HG03521 (cell line): ENCODE measurements around the gene RCC2.

Experiments
- ATAC-seq: cut with Tn5 transposase; IDR thresholded peaks from one replicate; pipeline ENCODE4 v1.9.1; 2021; ENCODE audit warnings: mild to moderate bottlenecking, moderate library complexity; ENCODE audit not compliant: unreplicated experiment

RCC2 gene

DNA sequence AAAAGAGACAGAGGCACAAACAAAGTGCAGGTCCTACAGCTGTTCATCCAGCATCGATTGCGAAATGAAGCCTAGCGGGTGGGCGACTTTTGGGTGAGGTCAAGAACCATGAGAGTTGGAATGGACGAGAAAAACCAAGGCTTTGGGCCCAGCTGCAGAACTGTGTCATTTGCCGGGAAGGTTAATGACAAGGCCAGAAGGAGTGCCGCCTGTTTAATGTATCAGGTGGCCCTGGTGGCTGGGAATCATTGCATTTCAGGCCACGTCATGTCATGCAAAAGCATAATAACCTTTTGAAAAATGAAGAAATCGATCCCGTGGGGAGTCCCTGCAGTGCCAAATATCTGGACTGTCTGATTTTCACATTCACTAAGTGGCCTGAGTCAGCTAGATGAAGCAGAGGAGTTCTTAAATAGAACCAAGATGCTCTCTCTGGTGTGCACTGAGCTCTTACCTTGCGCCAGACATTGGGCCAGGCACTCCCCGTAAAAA, 8.1 kb upstream of the RCC2 start:
- ATAC-seq: no peak

DNA sequence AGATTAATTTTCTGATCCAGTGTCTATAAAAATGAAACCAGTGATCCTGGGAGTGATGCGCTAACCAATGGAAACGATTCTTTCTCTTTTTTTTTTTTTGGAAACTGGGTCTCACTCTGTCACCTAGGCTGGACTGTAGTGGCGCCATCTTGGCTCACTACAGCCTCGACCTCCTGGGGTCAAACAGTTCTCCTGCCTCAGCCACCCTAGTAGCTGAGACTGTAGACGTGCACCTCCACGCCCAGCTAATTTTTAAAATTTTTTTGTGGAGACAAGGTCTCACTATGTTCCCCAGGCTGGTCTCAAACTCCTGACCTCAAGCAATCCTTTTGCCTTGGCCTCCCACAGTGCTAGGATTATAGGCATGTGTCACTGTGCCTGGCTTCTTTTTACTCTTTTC, 3.4 kb upstream of the RCC2 start:
- no peak for ATAC-seq

DNA sequence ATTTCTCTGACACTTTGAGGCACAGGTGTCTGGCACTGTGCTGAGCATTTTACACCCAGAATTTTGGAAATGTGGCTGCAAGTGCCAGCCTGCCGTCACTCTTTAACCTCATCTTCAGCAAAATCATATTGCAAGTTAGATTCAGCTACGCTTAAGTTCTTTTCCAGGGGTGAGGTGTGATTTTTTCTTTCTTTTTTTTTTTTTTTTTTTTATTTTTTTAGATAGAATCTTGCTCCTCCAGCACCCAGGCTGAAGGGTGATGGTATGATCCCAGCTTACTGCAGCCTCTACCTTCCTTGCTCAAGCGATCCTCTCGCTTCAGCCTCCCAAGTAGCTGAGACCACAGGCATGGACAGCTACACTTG, 2.5 kb upstream of the RCC2 start:
- no peak for ATAC-seq

DNA sequence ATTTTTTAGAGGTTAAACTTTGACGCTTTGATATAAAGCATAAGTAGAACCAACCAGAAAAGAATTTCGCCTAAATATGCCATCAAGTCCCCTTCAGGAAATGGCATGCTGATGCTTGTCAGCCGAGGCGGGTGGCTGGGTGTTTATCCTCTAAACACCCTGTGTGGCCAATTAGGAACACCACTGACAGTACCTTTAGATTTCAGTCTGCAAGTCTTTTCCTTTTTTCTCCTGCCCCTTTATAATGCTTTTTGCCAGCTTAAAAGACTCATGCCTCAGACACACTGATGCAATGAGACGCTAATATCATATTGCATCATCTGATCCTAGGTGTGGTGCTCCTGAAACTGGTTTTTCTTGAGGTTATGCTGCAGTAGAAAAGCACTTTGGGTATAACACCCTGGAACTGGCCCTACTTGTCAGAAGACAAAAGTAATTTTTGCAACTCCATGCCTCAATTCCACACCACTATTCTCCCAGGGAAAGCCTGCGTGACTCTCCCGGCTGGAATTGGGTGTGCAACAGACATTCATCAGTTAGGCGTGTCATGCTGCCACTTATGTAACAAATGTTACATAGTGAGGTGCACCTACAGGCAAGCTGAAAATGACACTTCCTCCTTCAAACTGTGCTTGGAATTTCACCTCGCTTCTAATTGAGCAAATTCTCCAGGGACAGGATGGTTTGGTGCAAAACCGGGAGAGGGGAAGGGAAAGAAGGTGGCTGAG, 2.0 kb upstream of the RCC2 start:
- ATAC-seq: no peak

DNA sequence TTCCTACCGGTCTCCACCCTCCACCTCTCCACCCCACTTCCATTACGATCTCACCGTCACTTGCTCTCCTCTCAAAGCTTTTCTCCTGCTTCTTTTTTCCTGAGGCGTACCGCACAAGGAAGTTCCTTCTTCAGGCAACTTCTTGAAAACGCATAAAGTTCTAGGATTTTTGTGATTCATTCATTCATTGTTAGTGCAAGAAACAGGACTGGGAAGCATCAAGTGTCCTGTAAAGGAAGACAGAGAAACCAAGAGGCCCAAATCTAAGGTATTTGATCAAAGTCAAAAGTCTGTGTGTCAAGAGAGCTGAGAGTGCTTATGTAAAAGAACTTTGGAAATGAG, 1.3 kb upstream of the RCC2 start:
- ATAC-seq: no peak

DNA sequence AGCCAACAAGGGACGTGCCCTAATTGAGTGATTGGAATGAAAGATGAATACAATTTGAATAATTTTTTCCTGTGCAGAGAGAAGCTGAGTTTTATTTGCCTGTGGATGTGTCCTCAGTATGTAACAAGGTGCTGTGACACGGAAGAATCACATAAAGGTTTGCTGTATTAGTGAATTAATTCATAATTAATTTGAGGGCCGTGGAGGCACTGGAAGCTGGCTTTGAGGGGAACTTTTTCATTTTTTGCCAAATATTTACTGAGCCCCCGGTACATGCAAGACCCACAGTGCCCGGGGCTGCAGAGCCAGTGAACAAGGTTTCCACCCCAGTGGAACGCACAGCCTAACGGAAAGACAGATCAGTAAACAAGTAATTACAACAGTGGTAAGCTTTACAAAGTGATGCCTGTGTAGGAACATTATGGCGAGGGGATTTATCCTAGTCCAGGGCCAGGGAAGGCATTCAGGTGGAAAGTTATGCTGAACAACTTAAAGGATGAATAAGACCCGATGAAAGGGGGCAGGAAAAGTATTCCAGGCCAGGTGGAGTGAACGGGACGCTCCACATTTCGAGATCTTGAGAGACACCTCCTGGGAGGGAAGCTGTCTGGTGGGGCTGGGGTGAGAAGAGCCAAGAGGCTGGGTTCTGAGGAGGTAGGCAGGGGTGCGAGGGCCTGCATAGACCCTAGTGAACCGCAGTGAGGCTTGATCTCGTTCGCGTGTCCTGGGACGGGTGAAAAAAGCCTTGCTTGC, 773 bp upstream of the RCC2 start:
- no peak for ATAC-seq

DNA sequence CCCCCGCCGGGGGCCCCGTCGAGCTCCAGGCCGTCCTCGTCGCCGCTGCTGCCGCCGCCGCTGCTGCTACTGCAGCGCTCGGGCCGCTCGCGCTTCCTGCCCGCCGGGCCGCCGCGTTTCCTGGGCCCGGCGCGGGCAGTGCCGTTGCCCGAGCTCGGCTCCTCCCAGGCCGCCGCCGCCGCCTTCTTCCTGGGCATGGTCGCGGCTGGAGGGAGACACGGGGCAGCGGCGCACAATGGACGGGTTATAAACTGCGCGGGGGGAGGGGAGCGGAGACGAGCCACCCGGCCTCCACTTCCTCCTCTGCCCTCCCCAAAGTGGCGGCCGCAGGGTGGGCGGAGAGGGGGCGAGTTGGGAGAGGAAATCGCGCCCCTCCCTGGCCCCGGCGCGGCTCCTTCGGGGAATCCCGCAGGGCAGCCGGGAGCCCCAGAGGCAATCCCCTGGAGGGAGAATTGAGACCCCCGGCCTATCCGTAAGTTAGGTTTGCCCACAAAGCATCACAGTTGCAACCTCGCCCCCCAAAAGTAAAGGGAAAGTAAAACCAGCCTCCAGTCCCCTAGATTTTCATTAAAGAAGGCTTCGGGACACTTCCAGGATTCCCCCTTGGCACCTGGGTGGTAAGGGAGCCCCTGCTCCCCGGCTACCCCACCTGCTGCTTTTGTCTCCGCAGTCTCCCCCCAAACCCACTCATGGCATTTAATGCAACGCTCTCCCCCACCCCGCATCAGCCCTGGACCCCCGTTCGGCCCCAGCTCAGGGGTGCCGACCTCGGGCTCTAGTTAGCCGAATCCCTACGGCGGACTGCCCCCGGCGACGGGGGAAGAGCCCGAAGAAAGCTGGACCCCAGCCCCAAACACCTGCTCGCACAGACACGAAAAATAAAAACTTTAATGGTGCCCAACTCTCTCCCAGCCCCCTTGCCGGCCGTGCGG, 893 bp downstream of the RCC2 start:
- peak; percentile 36 for ATAC-seq

DNA sequence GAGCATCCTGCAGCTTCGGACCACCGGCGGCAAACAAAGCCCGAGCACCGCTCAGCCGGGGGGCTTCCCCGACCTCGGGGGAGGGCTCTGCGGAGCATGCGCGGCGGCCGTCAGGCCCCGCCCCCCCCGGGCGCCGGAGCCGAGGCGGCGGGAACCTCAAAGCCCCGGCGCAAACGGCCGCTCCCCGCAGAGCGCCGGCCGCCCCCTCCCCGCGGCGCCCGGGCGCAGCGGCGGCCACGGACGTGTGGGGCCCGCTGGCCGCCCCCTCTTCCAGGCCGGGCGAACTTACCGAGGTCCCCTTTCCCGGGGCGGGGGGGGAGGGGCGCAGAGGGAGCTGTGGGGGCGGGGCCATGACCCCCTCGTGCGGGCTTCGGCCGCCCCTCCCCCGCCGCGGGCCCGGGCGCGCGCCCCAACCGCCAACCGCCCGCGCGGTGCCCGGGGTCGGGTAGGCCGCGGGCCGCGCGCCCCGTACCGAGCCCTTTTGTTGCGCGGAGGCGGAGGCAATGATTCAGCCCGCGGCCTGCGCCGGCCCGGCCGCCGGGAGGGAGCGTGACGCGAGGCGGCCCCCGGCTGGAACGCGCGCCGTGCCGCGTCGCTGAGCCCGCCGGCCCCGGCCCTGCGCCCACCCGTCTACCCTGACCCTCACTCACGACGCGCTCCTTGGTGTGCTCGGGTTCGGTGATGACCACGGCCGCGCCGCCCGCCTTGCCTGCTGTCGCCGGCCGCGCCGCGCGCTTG, 1.7 kb downstream of the RCC2 start:
- ATAC-seq: peak; percentile 34

DNA sequence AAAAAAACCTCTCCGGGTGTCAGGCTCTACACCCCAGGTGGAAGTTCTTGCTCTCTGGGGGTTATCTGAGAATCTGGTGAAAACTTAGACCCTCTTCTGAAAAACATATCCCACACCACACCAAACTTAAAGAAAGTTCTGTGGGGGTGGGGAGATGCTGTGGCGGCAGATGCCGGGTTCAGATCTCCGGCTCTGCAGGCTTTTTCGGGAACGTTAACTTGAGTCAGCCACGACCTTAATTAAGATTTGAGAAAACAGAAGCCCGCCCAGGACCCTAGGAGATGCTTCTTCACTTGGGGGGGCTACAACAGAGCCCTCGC, 2.3 kb downstream of the RCC2 start:
- ATAC-seq: no peak

DNA sequence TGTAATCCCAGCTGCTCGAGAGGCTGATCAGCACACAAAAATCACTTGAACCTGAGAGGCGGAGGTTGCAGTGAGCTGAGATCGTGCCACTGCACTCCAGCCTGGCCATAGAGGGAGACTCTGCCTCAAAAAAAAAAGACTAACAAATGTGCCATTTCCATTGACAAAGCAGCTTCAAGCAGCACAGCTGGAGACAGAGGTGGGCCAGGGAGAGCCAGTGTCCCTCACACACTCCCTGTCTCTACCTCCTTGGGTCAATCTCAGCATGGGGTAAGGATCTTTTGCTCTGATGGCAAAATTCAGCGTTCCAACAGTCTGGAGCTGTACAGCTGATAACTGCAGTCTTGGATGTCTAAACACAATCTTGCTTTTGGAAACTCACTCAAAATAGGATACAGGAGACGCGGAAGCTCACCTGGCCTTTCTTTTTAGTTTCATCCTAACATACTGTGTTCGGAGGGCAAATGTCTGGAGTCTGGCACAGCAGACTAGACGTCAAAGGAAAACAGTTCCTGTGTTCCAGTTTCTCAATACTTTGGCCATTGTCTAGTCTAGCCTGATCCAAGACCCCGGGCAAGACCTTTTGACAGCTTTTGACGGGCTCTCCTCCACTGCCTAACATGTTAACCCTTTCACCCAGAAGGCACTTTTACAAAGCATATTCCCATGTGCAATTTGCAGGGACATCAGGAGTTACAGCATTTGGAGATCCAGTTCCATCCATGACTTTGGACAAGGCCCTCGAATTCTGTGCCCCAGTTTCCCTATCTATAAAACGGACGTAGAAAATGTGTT, 2.9 kb downstream of the RCC2 start:
- no peak for ATAC-seq

DNA sequence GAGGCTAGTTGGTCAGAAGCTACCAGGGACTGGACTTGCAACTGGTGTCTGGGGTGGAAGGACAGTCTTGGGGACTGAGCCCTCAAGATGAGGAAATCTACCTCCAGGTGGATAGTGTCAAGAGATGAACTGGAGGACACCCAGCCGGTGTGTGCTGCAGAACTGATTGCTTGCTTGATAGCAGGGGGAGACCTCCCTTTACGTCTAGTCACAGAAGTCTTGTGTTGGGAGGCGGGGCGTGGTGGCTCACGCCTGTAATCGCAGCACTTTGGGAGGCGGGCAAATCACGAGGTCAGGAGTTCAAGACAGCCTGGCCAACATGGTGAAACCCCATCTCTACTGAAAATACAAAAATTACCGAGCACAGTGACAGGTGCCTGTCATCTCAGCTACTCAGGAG, 4.9 kb downstream of the RCC2 start:
- no peak for ATAC-seq

DNA sequence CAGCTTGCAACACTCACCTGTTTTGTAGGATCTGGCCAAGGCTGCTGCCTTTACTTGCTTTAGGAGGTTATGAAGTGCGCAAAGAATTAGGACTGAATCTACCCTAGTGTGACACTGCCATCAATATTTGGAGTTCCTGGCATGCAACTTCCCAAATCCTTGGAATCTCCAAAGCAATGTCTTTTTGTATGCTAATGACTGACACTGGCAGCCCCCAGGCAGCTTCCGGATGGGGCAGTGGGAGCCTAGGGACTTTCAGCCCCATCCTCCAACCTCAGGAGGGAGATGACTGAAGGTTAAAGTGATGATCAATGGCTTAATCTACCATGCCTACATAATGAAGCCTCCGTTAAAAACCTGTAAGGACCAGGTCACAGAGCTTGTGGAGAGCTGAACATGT, 5.5 kb downstream of the RCC2 start:
- ATAC-seq: no peak

DNA sequence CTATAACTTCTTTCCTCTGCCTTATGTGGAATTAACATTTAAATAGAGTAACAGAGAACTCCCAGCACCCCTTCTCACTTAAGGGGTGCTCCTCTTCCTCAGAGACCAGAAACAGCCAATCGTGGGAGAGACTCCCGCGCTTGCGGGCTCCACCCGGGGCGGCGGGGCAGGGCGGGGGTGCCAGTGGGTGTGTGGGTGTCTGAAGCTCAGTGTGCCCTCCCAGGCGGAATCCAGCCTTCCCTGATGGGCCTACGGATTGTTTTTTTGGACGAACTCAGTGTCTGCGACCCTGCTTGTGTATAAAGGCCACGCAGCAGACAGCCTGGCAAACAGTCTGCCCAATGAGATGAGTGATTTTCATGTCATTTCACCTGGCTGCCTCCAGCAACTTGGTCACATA, 6.2 kb downstream of the RCC2 start:
- no peak for ATAC-seq

DNA sequence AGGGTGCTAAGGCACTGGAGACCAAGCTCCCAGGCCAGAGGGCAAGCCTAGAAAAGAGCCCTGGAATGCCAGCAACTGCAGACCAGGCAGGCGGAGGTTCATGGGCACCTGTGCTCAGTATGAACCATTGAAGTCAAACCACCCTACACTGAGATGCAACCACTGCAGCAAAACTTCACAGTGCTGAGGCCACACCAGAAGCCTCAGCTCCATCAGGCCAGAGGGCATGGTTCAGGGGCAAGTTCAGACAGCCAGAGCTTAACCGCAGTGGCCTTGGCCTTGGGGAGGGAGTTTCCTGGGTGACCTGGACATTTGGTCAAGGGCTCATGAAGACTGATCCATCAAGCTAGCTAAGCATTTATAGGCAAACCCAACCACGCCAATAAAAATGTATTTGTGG, 7.1 kb downstream of the RCC2 start:
- ATAC-seq: no peak

DNA sequence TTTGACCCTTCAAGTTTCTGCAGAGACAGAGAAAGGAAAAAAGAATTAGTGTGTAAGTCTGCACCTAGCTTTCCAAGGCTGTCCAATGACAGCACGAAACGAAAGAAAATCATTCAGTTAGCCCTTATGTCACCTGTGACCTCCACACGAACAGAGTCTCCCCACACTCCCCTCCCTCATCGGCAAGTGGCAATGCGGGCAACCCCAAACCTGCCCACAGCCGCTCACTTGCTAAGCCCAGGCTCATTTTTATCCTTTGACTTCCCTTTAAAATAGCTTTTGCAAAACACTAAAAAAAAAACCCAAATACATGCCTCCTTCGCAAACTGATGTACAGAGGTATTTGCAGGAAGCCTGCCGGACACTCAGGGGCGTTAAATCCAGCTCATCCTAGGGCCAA, 10.3 kb downstream of the RCC2 start:
- no peak for ATAC-seq

DNA sequence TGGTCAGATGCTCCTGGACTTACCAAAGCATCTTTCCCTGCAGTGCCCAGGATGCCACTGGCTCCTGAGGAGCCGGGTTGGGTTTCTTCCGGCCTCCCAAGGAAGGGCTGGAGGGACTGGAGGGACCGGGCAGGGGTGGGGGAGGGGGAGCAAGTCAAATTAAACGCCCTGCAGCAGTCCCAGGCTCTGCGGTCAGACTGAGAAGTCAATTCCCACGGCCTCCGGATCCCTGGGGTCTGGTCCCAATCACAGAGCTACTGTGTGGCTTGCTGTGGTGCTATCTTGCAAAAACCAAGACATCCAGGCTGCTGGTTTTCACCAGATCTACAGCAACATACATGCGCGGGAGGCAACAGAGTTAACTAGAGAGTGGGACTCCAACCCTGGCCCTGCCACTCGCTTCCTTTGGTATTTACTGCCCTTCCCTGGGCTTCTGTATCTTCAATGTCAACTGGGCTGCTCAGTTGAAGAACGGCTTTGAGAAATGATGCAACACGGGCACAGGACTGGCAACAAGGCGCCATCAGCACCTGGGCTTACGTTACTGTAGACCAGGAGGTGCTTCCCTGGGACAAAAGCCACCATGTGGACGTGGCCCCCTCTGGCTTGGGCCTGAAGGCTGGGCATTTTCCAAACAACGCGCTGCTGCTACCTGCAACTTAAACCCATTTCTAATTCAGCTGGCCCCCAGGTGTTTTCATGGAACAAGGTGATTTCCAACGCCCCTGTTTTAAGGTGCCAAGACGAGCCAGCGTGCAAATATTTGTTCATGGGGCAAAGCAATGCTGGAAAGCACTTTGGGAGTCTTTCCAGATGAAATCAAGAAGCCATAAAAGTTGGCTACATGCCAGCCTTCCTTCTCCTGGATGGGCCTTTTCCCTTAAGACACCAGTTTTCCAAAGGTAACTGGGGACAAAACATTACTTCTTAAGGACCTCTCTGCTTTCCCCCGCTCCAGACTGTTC, 11.5 kb downstream of the RCC2 start:
- ATAC-seq: no peak

DNA sequence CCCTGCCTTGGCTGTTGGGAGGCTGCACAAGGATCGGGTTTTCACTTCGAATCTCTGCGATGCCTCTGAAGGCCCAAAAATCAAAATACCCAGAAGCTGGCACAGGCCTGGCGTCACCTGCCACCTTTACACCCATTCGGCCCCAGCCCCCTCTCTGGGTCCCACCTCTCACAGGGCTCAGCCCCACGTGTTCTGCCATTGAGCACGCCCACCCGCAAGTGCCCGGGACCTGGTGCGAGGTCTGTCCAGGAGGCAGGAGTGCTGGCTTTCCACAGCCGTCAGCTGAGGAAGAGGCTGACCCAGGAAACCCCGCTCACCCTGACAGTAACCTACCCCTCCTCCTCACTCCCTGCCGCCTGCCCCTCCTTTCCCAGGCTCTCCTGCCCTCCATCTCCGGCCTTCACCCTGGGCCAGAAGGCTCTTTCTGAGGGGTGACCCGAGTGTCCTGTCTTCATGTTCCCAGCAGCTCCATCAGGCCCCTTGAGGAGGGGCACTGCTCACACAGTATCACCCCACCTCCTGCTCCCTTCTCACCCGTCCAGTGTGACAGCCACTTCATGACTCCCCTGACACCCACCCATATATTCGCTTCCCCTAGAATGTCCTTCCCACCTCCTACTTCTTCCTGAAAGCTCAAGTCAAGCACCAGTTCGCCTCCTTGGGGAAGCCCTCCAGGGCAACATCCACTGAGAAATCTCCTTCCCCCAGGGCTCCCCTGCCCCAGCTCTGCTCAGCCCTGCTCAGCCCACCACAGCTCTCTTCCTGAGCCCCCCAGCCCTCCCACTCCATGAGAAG, 13.5 kb downstream of the RCC2 start:
- no peak for ATAC-seq

DNA sequence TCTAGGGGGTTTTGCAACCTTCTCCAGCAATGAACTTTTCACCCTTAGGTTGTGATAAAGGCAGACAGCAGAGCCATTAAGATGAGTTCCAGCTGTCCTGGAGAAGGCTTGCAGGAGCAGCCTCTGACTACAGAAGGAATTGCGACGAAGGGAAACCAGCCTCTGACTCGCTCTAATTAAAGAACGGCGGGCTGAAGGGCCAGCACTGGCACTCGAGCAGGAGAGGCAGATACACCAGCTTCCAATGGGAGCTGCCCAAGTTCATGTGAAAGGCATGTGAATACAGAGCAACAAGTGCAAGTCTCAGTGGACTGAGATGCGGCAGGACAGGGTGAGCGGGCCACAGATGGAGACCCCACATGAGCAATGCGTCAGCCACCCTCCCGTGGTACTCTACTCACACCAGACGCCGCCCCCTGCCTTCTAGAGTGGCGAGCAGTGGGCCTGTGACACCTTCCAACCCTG, 15.7 kb downstream of the RCC2 start:
- ATAC-seq: no peak
